CD8-positive, alpha-beta memory T cell (primary cell): ENCODE measurements around the gene CA10. TPM values are rescaled to one million over a fixed set of nuclear protein-coding genes. Genes with fewer than 3 reads are reported as not detected.

Experiments used
- CTCF ChIA-PET: fragments of 350-600 bp; sonication (Branson Sonifier 250); formaldehyde crosslinking; loops from one replicate; lab custom pipeline; 2021; ENCODE audit warnings: antibody characterized with exemption; lab: Charles Lee
- POLR2A ChIA-PET: fragments of 350-600 bp; sonication (Branson Sonifier 250); formaldehyde crosslinking; loops from one replicate; lab custom pipeline; 2021; ENCODE audit warnings: antibody characterized with exemption; lab: Charles Lee
- DNase-seq, 5 donors: peaks; one replicate each; pipeline versions ENCODE4 v3.0.0 to v3.0.0-alpha.2; 2020 to 2022; ENCODE audit warnings: mixed read lengths in 1 of 5
- H3K27ac ChIP-seq: one replicate; pipeline ENCODE4 v1.7.0; 2013; ENCODE audit warnings: low read depth, mild to moderate bottlenecking, low read length, moderate library complexity
- H3K27me3 ChIP-seq: 2 replicates; pipeline ENCODE4 v1.7.0; 2013; ENCODE audit warnings: low read length, mild to moderate bottlenecking; ENCODE audit not compliant: insufficient read depth, poor library complexity, severe bottlenecking
- H3K36me3 ChIP-seq: 2 replicates; pipeline ENCODE4 v1.7.0; 2013; ENCODE audit warnings: mild to moderate bottlenecking, low read length, moderate library complexity; ENCODE audit not compliant: insufficient read depth
- H3K4me1 ChIP-seq: 2 replicates; pipeline ENCODE4 v1.7.0; 2013; ENCODE audit warnings: mild to moderate bottlenecking, low read length, moderate library complexity; ENCODE audit not compliant: insufficient read depth
- H3K4me3 ChIP-seq: 2 replicates; pipeline ENCODE4 v1.7.0; 2013; ENCODE audit warnings: mild to moderate bottlenecking, low read length
- H3K9me3 ChIP-seq: 2 replicates; pipeline ENCODE4 v1.7.0; 2013; ENCODE audit warnings: mild to moderate bottlenecking, low read length
- H3K27ac Mint-ChIP-seq, 8 donors: one replicate each; pipeline ENCODE4 v1.8.0; 2020 to 2021; ENCODE audit warnings: mixed read lengths in 8 of 8, mild to moderate bottlenecking in 6 of 8, inconsistent platforms in 3 of 8, moderate library complexity in 3 of 8
- H3K27me3 Mint-ChIP-seq, 2 donors: one replicate each; pipeline ENCODE4 v1.8.0; 2020 to 2021; ENCODE audit warnings: mixed read lengths in 2 of 2, mild to moderate bottlenecking in 1 of 2, moderate library complexity in 1 of 2
- H3K36me3 Mint-ChIP-seq, 3 donors: one replicate each; pipeline ENCODE4 v1.8.0; 2020 to 2021; ENCODE audit warnings: mixed read lengths in 3 of 3, inconsistent platforms in 1 of 3, mild to moderate bottlenecking in 1 of 3
- H3K4me1 Mint-ChIP-seq, 3 donors: one replicate each; pipeline ENCODE4 v1.8.0; 2020 to 2021; ENCODE audit warnings: mixed read lengths in 3 of 3, inconsistent platforms in 1 of 3, mild to moderate bottlenecking in 1 of 3
- H3K4me3 Mint-ChIP-seq, 7 donors: one replicate each; pipeline ENCODE4 v1.8.0; 2020 to 2021; ENCODE audit warnings: mixed read lengths in 7 of 7, mild to moderate bottlenecking in 6 of 7, moderate library complexity in 4 of 7, inconsistent platforms in 2 of 7
- H3K9me3 Mint-ChIP-seq, 5 donors: one replicate each; pipeline ENCODE4 v1.8.0; 2020 to 2022; ENCODE audit warnings: mixed read lengths in 5 of 5, mild to moderate bottlenecking in 3 of 5, moderate library complexity in 2 of 5, inconsistent platforms in 1 of 5
- polyA plus RNA-seq: library from polyadenylated mRNA; unstranded; fragments of 300-500 nt; fragmentation: Illumina TruSeq; gene quantifications from one replicate; pipeline ENCODE4 v1.2.3, GENCODE V29; 2021
- total RNA-seq, 2 experiments: library from RNA; stranded (reverse); gene quantifications; one replicate each; pipeline ENCODE4 v1.2.3, GENCODE V29; 2021

Gene CA10
- total and polyA plus RNA-seq, 3 experiments from 2014 or later: 0.18 TPM; not detected in 2

DNA sequence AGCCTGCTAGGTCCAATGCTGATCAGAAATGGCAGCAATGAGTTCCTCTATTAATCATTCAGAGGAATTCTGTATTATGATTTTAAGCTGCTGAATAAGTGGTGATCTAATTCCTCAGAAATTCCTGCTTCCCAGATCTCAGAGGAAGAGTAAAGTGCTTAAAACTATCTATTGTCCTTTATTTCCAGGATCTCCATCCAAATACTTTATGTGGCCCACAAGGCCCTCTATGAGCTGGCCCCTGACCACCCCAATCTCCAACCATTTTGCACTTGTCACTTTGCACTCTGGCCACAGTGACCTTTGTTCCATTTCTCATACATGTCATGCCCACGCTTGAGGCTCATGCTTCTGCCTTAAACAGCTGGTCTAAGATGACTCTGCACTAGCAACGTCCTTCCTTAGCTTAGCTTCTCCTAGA is 93.7 kb downstream of the CA10 start:
- Histone ChIP-seq H3K4me3 (no peak overlapping the region), H3K27me3 (no peaks in the 10 kb centered on the region), H3K36me3 (no peaks in the 10 kb centered on the region), H3K4me1 (no peaks in the 10 kb centered on the region), H3K9me3 (no peaks in the 10 kb centered on the region), H3K27ac (no peak overlapping the region)
- DNase-seq: no peak
- Mint-ChIP-seq H3K36me3 (no peaks in the 10 kb centered on the region), H3K4me3 (no peak overlapping the region), H3K27ac (no peak overlapping the region), H3K9me3 (peaks cover 0 to 8% (median 5%) of the 10 kb centered on the region in 5 donors), H3K27me3 (no peaks in the 10 kb centered on the region), H3K4me1 (no peaks in the 10 kb centered on the region)
- ChIA-PET POLR2A (no interaction called here), CTCF (no interaction called here)

DNA sequence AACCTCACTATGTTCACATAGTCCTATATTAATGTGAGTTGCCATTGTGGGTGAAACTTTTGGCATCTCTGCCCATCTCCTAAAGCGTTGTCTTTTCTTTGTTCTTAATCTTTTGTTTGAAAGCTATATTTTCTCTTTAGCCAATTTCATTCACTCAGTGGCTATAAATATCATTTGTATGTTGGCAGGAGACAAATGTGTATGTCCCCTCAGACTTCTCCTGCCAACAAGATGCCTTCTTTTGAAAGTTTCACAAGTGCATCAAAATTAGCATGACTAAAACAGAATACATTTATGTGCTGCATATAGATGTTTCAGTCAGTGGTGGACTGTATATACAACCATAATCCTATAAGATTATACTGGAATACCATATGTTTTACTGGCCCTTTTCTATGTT is 109.0 kb downstream of the CA10 start:
- H3K27ac ChIP-seq: no peak overlapping the region
- no peak overlapping the region for H3K27ac Mint-ChIP-seq
- H3K4me3 ChIP-seq: no peak overlapping the region
- peaks cover 0 to 5% (median 2%) of the 10 kb centered on the region in 5 donors for H3K9me3 Mint-ChIP-seq
- no peaks in the 10 kb centered on the region for H3K27me3 Mint-ChIP-seq
- CTCF ChIA-PET: no interaction called here
- H3K36me3 Mint-ChIP-seq: no peaks in the 10 kb centered on the region
- DNase-seq: no peak
- no peaks in the 10 kb centered on the region for H3K4me1 Mint-ChIP-seq
- H3K9me3 ChIP-seq: no peaks in the 10 kb centered on the region
- no peaks in the 10 kb centered on the region for H3K27me3 ChIP-seq
- POLR2A ChIA-PET: no interaction called here
- no peaks in the 10 kb centered on the region for H3K4me1 ChIP-seq
- no peak overlapping the region for H3K4me3 Mint-ChIP-seq
- H3K36me3 ChIP-seq: no peaks in the 10 kb centered on the region

DNA sequence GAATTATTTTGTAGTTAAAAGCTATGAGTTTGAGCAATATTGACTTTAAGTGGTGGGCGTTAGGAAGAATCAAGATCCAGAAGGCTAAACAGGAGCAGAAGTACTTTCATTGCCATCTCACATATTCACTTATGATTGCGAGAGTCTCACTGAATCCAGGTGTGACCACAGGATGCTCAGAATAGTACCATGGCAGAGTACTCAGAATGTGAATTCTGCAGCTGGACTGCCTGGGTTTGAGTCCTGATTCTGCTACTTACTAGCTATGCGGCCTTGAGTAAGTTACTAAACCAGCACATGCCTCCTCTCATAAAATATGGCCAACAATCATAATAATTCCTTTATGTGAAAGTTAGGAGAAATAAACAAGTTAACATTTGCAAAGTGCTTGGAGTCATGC is 109.5 kb downstream of the CA10 start:
- no peak for DNase-seq
- Histone ChIP-seq H3K4me3 (no peak overlapping the region), H3K4me1 (no peaks in the 10 kb centered on the region), H3K27me3 (no peaks in the 10 kb centered on the region), H3K36me3 (no peaks in the 10 kb centered on the region), H3K9me3 (no peaks in the 10 kb centered on the region), H3K27ac (no peak overlapping the region)
- Mint-ChIP-seq H3K27me3 (no peaks in the 10 kb centered on the region), H3K27ac (no peak overlapping the region), H3K4me1 (no peaks in the 10 kb centered on the region), H3K4me3 (no peak overlapping the region), H3K36me3 (no peaks in the 10 kb centered on the region), H3K9me3 (peaks cover 0 to 5% (median 2%) of the 10 kb centered on the region in 5 donors)
- ChIA-PET CTCF (no interaction called here), POLR2A (no interaction called here)

DNA sequence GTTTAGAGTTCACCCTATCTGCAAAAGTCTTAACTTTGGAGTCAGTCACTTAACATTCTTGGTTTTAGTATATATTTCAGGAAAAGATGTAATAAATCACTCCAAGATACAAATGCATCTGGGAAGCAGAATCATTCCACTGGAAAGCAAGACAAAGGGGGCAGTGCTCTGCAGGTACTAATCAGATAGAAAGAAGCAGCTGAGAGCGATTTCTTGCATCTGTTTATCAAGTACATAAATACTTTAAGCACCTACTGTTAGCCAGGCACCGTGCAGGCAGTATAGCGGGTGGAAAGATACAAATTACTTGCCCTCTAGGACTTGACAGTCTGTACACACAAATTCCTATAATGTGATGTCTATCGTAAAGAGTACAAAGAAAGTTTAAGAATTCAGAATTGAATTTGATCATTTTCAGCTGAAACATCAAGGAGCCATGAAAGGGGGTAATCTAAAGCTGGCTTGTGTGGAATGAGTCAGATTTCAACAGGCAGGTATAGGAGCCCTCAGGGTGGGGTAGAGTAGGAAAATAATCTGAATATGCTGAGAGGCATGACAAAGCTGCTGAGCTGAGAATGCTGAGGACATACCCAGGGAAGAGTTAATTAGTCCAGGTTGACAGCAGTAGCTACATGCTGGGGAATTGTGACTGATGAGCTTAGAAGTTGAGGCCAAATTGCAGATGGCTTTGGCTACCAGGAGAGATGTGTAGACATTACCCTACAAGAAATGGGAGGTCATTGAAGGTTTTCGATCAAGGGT is 110.2 kb downstream of the CA10 start:
- Histone ChIP-seq H3K36me3 (no peaks in the 10 kb centered on the region), H3K4me1 (no peaks in the 10 kb centered on the region), H3K4me3 (no peak overlapping the region), H3K27ac (no peak overlapping the region), H3K27me3 (no peaks in the 10 kb centered on the region), H3K9me3 (no peaks in the 10 kb centered on the region)
- peaks cover 0 to 4% (median 2%) of the 10 kb centered on the region in 5 donors for H3K9me3 Mint-ChIP-seq
- POLR2A ChIA-PET: no interaction called here
- H3K27me3 Mint-ChIP-seq: no peaks in the 10 kb centered on the region
- CTCF ChIA-PET: no interaction called here
- H3K4me3 Mint-ChIP-seq: no peak overlapping the region
- no peaks in the 10 kb centered on the region for H3K36me3 Mint-ChIP-seq
- H3K4me1 Mint-ChIP-seq: no peaks in the 10 kb centered on the region
- DNase-seq: no peak
- no peak overlapping the region for H3K27ac Mint-ChIP-seq

DNA sequence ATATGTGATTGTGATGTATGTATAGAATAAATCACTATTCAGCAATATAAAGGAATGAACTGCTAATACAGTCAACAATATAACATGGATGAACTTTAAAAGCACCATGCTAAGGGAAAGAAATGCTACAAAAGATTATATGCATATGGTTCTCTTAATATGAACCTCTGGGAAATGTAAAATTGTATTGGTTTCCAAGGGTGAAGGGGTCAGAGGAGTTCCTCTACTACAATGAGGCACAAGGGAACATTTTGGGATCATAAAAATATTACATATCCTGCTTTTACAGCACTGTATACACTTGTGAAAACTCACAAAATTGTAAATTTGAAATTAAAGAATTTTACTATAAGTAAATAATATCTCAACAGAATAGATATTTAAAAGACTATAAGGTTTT is 111.4 kb downstream of the CA10 start:
- H3K27ac Mint-ChIP-seq: no peak overlapping the region
- ChIA-PET CTCF (no interaction called here), POLR2A (no interaction called here)
- Histone ChIP-seq H3K27me3 (no peaks in the 10 kb centered on the region), H3K27ac (no peak overlapping the region), H3K9me3 (no peaks in the 10 kb centered on the region), H3K4me3 (no peak overlapping the region), H3K4me1 (no peaks in the 10 kb centered on the region), H3K36me3 (no peaks in the 10 kb centered on the region)
- no peaks in the 10 kb centered on the region for H3K27me3 Mint-ChIP-seq
- no peaks in the 10 kb centered on the region for H3K36me3 Mint-ChIP-seq
- peaks cover 0 to 2% (median 2%) of the 10 kb centered on the region in 5 donors for H3K9me3 Mint-ChIP-seq
- H3K4me3 Mint-ChIP-seq: no peak overlapping the region
- no peak for DNase-seq
- no peaks in the 10 kb centered on the region for H3K4me1 Mint-ChIP-seq

- Mint-ChIP-seq H3K4me3 (no peak overlapping the region), H3K27ac (no peak overlapping the region), H3K27me3 (peaks cover 0 to 1% of the 10 kb centered on the region in 2 donors), H3K4me1 (no peaks in the 10 kb centered on the region), H3K36me3 (no peaks in the 10 kb centered on the region), H3K9me3 (peaks cover 0 to 5% (median 0%) of the 10 kb centered on the region in 5 donors)
- CTCF ChIA-PET: no interaction called here
- H3K27ac ChIP-seq: no peak overlapping the region
- H3K4me3 ChIP-seq: no peak overlapping the region
- H3K27me3 ChIP-seq: no peaks in the 10 kb centered on the region
- H3K36me3 ChIP-seq: no peaks in the 10 kb centered on the region
- no peak for DNase-seq
- H3K4me1 ChIP-seq: no peaks in the 10 kb centered on the region
- no peaks in the 10 kb centered on the region for H3K9me3 ChIP-seq
- POLR2A ChIA-PET: no interaction called here
Observed at GRCh38 chr17:52041123-52041617, 117.3 kb downstream of the CA10 start.

GRCh38 chr17:52036416-52036815 is 122.1 kb downstream of the CA10 start:
- ChIA-PET CTCF (no interaction called here), POLR2A (no interaction called here)
- peaks cover 1 to 4% of the 10 kb centered on the region in 2 donors for H3K27me3 Mint-ChIP-seq
- H3K4me1 Mint-ChIP-seq: no peaks in the 10 kb centered on the region
- H3K4me3 Mint-ChIP-seq: no peak overlapping the region
- H3K36me3 Mint-ChIP-seq: no peaks in the 10 kb centered on the region
- no peaks in the 10 kb centered on the region for H3K27me3 ChIP-seq
- peaks cover 0 to 5% (median 0%) of the 10 kb centered on the region in 5 donors for H3K9me3 Mint-ChIP-seq
- no peak overlapping the region for H3K27ac Mint-ChIP-seq
- H3K27ac ChIP-seq: no peak overlapping the region
- DNase-seq: no peak
- H3K36me3 ChIP-seq: no peaks in the 10 kb centered on the region
- H3K4me1 ChIP-seq: no peaks in the 10 kb centered on the region
- H3K9me3 ChIP-seq: no peaks in the 10 kb centered on the region
- H3K4me3 ChIP-seq: no peak overlapping the region

DNA sequence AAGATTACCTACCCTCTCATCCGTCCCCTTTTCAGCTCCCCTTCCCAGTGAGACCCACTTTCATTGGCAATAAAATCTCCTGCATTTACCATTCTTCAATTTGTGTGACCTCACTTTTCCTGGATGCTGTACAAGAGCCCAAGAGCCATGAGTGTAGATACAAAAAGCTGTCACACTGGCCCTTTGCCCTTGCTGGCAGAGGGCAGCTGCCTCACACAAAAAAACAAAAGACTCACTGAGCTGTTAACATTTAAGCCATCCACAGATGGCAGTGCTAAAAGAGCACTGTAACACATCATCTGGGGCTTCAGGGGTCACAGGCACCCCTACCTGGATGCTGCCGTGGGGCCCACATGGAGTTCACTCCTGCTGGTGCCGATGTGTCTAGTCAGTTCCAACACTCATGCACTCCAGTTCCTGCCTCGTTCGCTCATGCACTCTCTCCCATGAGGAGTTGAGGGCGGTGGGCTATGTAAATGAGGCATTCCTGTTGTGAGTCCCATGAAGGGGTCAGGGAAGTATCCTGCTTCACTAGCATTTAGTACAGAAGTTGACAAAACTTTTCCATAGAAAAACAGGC is 123.1 kb downstream of the CA10 start:
- Mint-ChIP-seq H3K4me3 (no peak overlapping the region), H3K27ac (no peak overlapping the region), H3K9me3 (peaks cover 0 to 5% (median 0%) of the 10 kb centered on the region in 5 donors), H3K36me3 (no peaks in the 10 kb centered on the region), H3K27me3 (peaks cover 1 to 4% of the 10 kb centered on the region in 2 donors), H3K4me1 (no peaks in the 10 kb centered on the region)
- CTCF ChIA-PET: no interaction called here
- Histone ChIP-seq H3K27ac (no peak overlapping the region), H3K27me3 (no peaks in the 10 kb centered on the region), H3K9me3 (no peaks in the 10 kb centered on the region), H3K36me3 (no peaks in the 10 kb centered on the region), H3K4me1 (no peaks in the 10 kb centered on the region), H3K4me3 (no peak overlapping the region)
- POLR2A ChIA-PET: no interaction called here
- DNase-seq: no peak
